ENCODE measurements around the gene NPLOC4. TPM values are rescaled to one million over a fixed set of nuclear protein-coding genes. Genes with fewer than 3 reads are reported as not detected.

Gene NPLOC4
- total and polyA plus RNA-seq, 9 of the 15 experiments (the other 6 are each of a cell fraction or from before 2014, with no cell fraction given): 1.5 to 116 (median 64.5) TPM

GRCh38 chr17:81511804-81512561 lies 124.9 kb downstream of the NPLOC4 start (continued):
- TF ChIP-seq ZNF318 (IDR thresholded peaks at IDR 0.05; ENCODE audit: borderline replicate concordance in 1 of 2, low read depth in 1 of 2) (no peak), SFPQ (IDR thresholded peaks at IDR 0.05; ENCODE audit: low read depth, low read length) (no peak), HDAC6 (IDR thresholded peaks at IDR 0.05; ENCODE audit: low read depth, low read length) (no peak), PRMT5 (CRISPR knock-in tag; IDR thresholded peaks at IDR 0.05) (no peak), MCM5 (IDR thresholded peaks at IDR 0.05; ENCODE audit: low read depth) (no peak), E2F8 (IDR thresholded peaks at IDR 0.05; ENCODE audit: low read depth, partially characterized antibody) (no peak), NFIC (IDR thresholded peaks at IDR 0.05) (no peak), RB1 (IDR thresholded peaks at IDR 0.05; ENCODE audit: low read depth) (no peak), ARNT (IDR thresholded peaks at IDR 0.05) (no peak), IRF2 (CRISPR knock-in tag; IDR thresholded peaks at IDR 0.05) (no peak), CCAR2 (IDR thresholded peaks at IDR 0.05; ENCODE audit: low read depth, low read length) (no peak), ZNF347 (CRISPR knock-in tag; IDR thresholded peaks at IDR 0.05; ENCODE audit: low read depth) (no peak), ZNF408 (CRISPR knock-in tag; IDR thresholded peaks at IDR 0.05; ENCODE audit: low read depth) (no peak)

All from K562 (cell line).